Peyer's patch (tissue), 4 donors: ENCODE measurements around the gene ODC1.

Experiments used
- CTCF ChIP-seq, 6 experiments: fragments of 450-650 bp in 4 of 6; fragments of 200-600 bp in 2 of 6; sonication (generic) in 1 of 6; IDR thresholded peaks; one replicate each; pipeline ENCODE4 v1.5.1; 2017 to 2019; ENCODE audit warnings: antibody characterized with exemption in 6 of 6, mild to moderate bottlenecking in 3 of 6, moderate library complexity in 1 of 6
- POLR2A ChIP-seq, 2 donors: fragments of 450-650 bp; IDR thresholded peaks; one replicate each; pipeline ENCODE4 v1.5.1; 2017; ENCODE audit warnings: antibody characterized with exemption in 2 of 2, mild to moderate bottlenecking in 2 of 2, moderate library complexity in 2 of 2

- no peak for TF ChIP-seq POLR2A (IDR thresholded peaks at IDR 0.05)
- no peak for TF ChIP-seq CTCF (IDR thresholded peaks at IDR 0.05)
Measured at GRCh38 chr2:10467401-10467800, 19.3 kb upstream of the ODC1 start.
